Femur (tissue), 1 donor: ENCODE data around the gene CPXM1.

Source experiments
- DNase-seq: peaks from one replicate; pipeline ENCODE4 v3.0.0-alpha.2; 2017

CPXM1 gene

GRCh38 chr20:2762578-2763131 is 37.8 kb downstream of the CPXM1 start:
- no peak for DNase-seq

- DNase-seq: no peak
Measured at GRCh38 chr20:2761885-2762284, 38.5 kb downstream of the CPXM1 start.

- no peak for DNase-seq
Measured at GRCh38 chr20:2760952-2761305, 39.5 kb downstream of the CPXM1 start.

GRCh38 chr20:2760297-2760951 is 40.0 kb downstream of the CPXM1 start:
- DNase-seq: no peak

- no peak for DNase-seq
Measured at GRCh38 chr20:2759603-2760296, 40.7 kb downstream of the CPXM1 start.

GRCh38 chr20:2759143-2759542 is 41.3 kb downstream of the CPXM1 start:
- DNase-seq: no peak

GRCh38 chr20:2757969-2758368 is 42.5 kb downstream of the CPXM1 start:
- DNase-seq: no peak

- no peak for DNase-seq
Measured at GRCh38 chr20:2757001-2757400, 43.4 kb downstream of the CPXM1 start.

- no peak for DNase-seq
Measured at GRCh38 chr20:2756056-2756611, 44.3 kb downstream of the CPXM1 start.

GRCh38 chr20:2755451-2756055 is 44.9 kb downstream of the CPXM1 start:
- DNase-seq: no peak

GRCh38 chr20:2754424-2754823 is 46.0 kb downstream of the CPXM1 start:
- DNase-seq: no peak

- no peak for DNase-seq
Measured at GRCh38 chr20:2753461-2754040, 46.9 kb downstream of the CPXM1 start.

- no peak for DNase-seq
Measured at GRCh38 chr20:2752567-2753460, 47.6 kb downstream of the CPXM1 start.

- no peak for DNase-seq
Measured at GRCh38 chr20:2751878-2752566, 48.4 kb downstream of the CPXM1 start.

- no peak for DNase-seq
Measured at GRCh38 chr20:2751347-2751877, 49.0 kb downstream of the CPXM1 start.

- DNase-seq: no peak
Measured at GRCh38 chr20:2750491-2751251, 49.8 kb downstream of the CPXM1 start.

- no peak for DNase-seq
Measured at GRCh38 chr20:2749951-2750490, 50.4 kb downstream of the CPXM1 start.

GRCh38 chr20:2749343-2749950 is 51.0 kb downstream of the CPXM1 start:
- no peak for DNase-seq

GRCh38 chr20:2748551-2749342 is 51.7 kb downstream of the CPXM1 start:
- DNase-seq: peak; percentile 16
